ENCODE results near the gene PTPRH. TPM values are rescaled to one million over a fixed set of nuclear protein-coding genes. Genes with fewer than 3 reads are reported as not detected.
"Not testable (repeated sequence)": the region's sequence is repeated elsewhere in the genome, so short reads cannot be mapped to it uniquely, and the experiment has no call there.

The PTPRH gene
- total RNA-seq, 1 experiment from 2014 or later, result 5.5 TPM

GRCh38 chr19:55226788-55227187 is 17.5 kb upstream of the PTPRH start:
- DNase-seq (ENCODE audit: low spot score), result no peak

DNA sequence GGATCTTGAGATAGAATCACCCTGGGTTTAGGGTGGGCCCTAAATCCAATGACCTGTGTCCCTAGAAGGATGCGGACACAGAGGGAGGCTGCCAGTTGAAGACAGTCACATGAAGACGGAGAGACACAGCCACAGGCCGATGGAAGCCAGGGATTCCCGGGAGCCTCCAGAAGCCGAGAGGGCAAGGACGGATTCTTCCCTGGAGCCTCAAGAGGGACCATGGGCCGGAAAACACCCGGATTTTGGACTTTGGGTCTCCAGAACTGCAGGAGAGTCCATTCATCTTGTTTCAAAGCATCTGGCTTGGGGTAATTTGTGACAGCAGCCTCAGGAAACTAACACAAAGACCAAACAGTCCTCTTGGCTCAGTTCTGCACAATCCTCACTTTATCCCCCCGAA is 17.0 kb upstream of the PTPRH start:
- no peak for DNase-seq (ENCODE audit: low spot score)

GRCh38 chr19:55225415-55225958 is 16.2 kb upstream of the PTPRH start:
- DNase-seq (ENCODE audit: low spot score), result no peak

DNA sequence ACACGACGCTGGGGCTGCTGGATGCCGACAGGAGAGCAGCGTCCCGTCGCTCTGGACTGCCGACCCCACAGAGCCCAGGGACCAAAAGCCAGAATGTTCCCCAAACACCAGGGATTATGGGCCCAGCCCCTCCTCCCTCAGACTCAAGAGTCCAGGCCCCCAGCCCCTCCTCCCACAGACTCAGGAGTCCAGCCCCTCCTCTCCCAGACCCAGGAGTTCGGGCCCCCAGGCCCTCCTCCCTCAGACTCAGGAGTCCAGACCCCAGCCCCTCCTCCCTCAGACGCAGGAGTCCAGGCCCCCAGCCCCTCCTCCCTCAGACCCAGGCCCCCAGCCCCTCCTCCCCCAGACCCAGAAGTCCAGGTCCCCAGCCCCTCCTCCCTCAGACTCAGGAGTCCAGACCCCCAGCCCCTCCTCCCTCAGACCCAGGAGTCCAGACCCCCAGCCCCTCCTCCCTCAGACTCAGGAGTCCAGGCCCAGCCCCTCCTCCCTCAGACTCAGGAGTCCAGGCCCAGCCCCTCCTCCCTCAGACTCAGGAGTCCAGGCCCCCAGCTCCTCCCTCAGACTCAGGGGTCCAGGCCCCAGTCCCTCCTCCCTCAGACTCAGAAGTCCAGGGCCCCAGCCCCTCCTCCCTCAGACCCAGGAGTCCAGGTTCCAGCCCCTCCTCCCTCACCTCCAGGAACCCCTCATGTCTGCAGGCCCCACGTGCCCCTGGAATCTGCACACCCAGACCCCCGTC is 15.5 kb upstream of the PTPRH start:
- not testable (repeated sequence) for DNase-seq (ENCODE audit: low spot score)

- no peak for DNase-seq (ENCODE audit: low spot score)
Observed at GRCh38 chr19:55224038-55224665, 14.9 kb upstream of the PTPRH start.

GRCh38 chr19:55223291-55224037 is 14.2 kb upstream of the PTPRH start:
- DNase-seq (ENCODE audit: low spot score), result no peak

- no peak for DNase-seq (ENCODE audit: low spot score)
Observed at GRCh38 chr19:55220525-55220924, 11.2 kb upstream of the PTPRH start.

- peak; percentile 100 for DNase-seq (ENCODE audit: low spot score)
Observed at GRCh38 chr19:55216461-55217198, 7.3 kb upstream of the PTPRH start.

GRCh38 chr19:55213547-55213946 is 4.2 kb upstream of the PTPRH start:
- no peak for DNase-seq (ENCODE audit: low spot score)

GRCh38 chr19:55212447-55212846 is 3.1 kb upstream of the PTPRH start:
- DNase-seq (ENCODE audit: low spot score), result peak; percentile 57

DNA sequence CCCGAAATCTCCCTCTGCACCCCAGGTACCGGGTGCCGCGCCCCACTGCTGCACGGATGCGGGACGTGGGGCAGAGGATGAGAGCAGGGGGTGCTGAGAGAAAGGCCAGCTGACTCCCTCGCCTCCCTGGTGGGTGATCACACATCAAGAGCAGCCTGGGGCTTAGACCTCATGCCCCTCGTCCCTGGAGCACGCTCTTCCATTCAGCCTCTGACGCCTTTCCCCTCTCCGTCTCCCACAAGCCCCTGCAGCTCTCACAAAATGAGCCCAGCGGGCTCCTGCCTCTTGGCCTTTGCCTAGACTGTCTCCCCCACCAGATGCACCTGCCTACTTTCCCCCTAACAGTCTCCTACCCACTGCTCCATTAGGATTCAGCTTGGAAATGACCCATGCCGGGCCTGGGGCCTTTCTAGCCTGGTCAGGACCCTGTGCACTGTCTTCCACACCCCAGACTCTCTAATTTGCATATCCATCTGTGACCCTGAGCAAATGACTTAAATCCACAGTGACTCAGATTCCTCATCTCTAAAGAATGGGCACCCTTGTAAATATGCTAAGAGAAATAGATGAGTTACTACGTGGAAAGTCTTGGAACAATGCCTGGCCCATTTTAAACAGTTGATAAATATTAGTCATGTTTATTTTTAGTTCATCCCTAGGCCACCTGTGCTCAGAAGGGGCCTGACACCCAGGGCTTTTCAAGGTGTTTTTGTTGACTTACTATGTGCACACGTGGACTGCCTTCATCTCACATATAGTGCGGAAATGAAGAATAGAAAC is 582 bp upstream of the PTPRH start:
- peak; percentile 79 for DNase-seq (ENCODE audit: low spot score)

DNA sequence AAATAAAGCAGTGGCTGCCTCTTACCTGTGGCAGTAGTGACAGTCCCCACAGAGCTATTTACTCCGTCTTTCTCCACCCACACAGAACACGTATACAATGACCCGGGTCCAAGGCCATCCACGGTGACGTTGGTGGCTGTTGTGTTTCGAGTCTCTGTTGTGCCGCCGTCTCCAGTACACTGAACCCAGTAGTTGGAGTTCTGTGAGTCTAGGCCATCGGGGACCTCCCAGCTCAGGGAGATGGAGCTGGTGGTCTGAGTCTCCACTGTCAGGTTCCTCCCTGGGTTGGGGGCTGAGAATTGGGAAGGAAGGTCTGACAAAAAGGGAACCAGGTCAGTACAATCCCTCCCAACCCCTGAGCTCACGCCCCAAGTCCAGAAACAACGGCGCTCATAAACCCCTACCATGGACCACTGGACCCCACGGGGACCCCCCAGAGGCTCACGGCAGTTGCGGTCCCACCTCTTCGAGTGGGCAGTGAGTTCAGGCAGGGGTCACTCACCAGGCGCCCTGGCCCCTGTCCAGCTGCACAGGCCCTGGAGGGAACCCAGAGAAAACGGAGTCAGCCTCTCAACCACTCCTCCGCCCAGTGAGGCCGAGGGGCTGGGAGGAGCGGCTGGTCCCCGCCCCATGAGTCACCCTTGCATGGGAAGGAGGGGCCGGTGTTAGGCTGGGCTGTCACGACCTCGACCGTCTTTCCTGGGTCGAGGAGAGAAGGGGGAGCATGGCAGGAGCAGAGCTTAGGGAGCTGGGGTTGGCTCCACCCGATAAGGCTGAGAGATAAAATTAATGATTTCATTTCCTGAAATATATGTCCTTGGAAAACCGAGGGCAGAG is 2.4 kb downstream of the PTPRH start:
- DNase-seq (ENCODE audit: low spot score), result peak; percentile 94

- not testable (repeated sequence) for DNase-seq (ENCODE audit: low spot score)
Observed at GRCh38 chr19:55202199-55202598, 7.1 kb downstream of the PTPRH start.

GRCh38 chr19:55199620-55200204 is 9.6 kb downstream of the PTPRH start:
- DNase-seq (ENCODE audit: low spot score), result no peak

DNA sequence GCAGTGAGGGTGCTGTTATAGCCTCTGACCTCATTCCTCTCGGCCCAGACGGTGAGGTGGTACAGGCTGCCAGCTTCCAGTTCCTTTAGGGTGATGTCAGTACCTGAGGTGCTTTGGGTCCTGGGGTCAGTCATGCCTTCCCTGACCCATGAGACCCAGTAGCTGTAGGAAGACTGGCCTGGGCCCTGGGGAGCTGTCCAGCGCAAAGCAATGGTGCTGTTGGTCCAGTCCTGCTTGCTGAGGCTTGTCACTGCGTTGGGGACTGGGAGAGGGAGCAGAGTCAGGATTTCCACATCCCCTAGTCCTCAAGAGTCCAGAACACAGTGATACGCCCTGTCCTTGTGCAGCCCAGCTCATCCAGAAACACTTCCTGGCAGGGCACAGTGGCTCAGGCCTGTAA is 10.7 kb downstream of the PTPRH start:
- DNase-seq (ENCODE audit: low spot score), result no peak

GRCh38 chr19:55197528-55197927 is 11.8 kb downstream of the PTPRH start:
- DNase-seq (ENCODE audit: low spot score), result no peak

- no peak for DNase-seq (ENCODE audit: low spot score)
Observed at GRCh38 chr19:55196803-55197202, 12.5 kb downstream of the PTPRH start.

- no peak for DNase-seq (ENCODE audit: low spot score)
Observed at GRCh38 chr19:55193481-55193880, 15.8 kb downstream of the PTPRH start.

DNA sequence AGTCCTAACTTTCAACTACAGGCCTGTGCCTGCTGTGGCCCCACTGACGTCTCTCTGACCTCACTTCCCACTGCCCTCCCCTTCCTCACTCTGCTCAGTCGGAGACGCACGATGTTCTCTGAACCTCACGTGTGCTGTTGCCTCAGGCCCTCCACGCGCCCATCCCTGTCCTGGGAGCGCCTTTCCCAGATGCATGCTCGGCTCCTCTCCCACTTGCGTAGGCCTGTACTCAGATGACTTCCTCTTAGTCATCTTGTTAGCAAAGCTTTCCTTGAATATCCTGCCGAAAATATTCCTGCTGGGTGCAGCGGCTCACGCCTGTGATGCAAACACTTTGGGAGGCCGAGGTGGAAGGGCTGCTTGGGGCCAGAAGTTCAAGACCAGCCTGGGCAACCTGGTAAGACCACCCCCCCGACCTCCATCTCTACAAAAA is 19.9 kb downstream of the PTPRH start:
- peak; percentile 98 for DNase-seq (ENCODE audit: low spot score)

DNA sequence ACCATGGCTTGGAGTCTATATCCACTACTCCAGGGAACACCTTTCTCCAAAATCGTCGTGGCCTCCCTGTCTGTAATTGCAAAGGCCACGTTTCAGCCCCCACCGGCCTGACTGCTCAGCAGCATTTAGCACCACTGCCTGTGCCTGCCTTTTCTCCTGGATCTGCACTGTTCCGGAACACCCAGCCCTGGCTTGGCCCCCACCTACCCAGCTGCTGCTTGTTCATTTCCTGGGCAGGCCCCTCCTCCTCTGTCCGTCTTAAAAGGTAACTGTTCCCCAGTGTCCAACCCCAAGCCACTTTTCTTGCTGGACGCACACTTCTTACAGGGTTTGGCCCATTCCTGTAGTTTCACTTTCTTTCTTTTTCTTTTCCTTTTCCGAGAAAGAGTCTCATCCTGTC is 20.7 kb downstream of the PTPRH start:
- no peak for DNase-seq (ENCODE audit: low spot score)

Data from H4 (cell line).